ENCODE results near the gene SNAP47. TPM values are rescaled to one million over a fixed set of nuclear protein-coding genes. Genes with fewer than 3 reads are reported as not detected.

Gene SNAP47
- polyA plus RNA-seq, 1 of the 3 experiments (the other 2 are of a cell fraction) = 45.6 TPM

DNA sequence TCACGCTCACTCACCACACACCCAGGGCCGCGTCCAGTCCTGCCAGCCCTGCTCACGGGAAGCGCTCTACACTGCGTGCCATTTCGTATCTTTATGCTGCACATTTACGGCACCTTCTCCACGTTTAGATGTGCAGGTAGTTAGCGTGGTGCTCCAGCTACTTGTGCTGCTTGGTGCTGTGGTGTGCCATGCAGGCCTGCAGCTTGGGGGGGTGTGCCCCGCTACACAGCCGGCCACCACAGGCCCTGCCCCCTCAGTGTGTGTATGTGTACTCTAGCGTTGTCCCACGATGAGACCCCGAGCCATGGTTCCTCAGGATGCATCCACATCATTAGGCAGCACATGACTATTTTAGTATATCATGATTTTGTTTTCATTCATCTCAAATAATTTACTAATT lies 38.3 kb downstream of the SNAP47 start:
- DNase-seq = no peak
- peaks cover 0 to 34% of the 10 kb centered on the region in 2 experiments for H3K36me3 ChIP-seq (replicated peaks in 1 of 2; ENCODE audit: control insufficient read depth in 1 of 2, insufficient read depth in 2 of 2, low read length in 1 of 2)
- ChIA-PET CTCF (interaction anchor here (4.1 kb wide), 1 partner anchor 10 kb away, joined by 29 read pairs; no protein-coding TSS in a partner anchor), POLR2A (no interaction called here)
- H3K9ac ChIP-seq = no peak overlapping the region
- no peaks in the 10 kb centered on the region for H3K9me3 ChIP-seq
- H3K27ac ChIP-seq (ENCODE audit: low read depth in 2 of 2, low read length in 1 of 2) = no peak overlapping the region
- WGBS (ENCODE audit: low lambda C conversion rate) = 94% methylated on average over 14 of the region's 15 CpGs
- no peaks in the 10 kb centered on the region for H4K20me1 ChIP-seq (ENCODE audit: insufficient read depth)
- H2AFZ ChIP-seq (ENCODE audit: low read depth) = no peak overlapping the region
- no peaks in the 10 kb centered on the region for H3K27me3 ChIP-seq (ENCODE audit: insufficient read depth)
- no peaks in the 10 kb centered on the region for H3K9me2 ChIP-seq
- no peaks in the 10 kb centered on the region for H3K79me2 ChIP-seq (ENCODE audit: insufficient read depth)
- no peak overlapping the region for H3K4me2 ChIP-seq
- peaks cover 16% of the 10 kb centered on the region for H3F3A ChIP-seq (replicated peaks; ENCODE audit: insufficient read depth)
- TF ChIP-seq EP300 (IDR thresholded peaks at IDR 0.05; ENCODE audit: borderline replicate concordance in 1 of 2, low read depth in 1 of 2, low read length in 1 of 2) = no peak
- TF ChIP-seq TAF1 (IDR thresholded peaks at IDR 0.05; ENCODE audit: borderline replicate concordance, low read depth, low read length) = no peak
- no peak for TF ChIP-seq FOXJ3 (CRISPR knock-in tag; IDR thresholded peaks at IDR 0.05)
- TF ChIP-seq, protein P1, sequence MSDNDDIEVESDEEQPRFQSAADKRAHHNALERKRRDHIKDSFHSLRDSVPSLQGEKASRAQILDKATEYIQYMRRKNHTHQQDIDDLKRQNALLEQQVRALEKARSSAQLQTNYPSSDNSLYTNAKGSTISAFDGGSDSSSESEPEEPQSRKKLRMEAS (IDR thresholded peaks at IDR 0.05; ENCODE audit: low read depth) = no peak
- TF ChIP-seq, protein P2, sequence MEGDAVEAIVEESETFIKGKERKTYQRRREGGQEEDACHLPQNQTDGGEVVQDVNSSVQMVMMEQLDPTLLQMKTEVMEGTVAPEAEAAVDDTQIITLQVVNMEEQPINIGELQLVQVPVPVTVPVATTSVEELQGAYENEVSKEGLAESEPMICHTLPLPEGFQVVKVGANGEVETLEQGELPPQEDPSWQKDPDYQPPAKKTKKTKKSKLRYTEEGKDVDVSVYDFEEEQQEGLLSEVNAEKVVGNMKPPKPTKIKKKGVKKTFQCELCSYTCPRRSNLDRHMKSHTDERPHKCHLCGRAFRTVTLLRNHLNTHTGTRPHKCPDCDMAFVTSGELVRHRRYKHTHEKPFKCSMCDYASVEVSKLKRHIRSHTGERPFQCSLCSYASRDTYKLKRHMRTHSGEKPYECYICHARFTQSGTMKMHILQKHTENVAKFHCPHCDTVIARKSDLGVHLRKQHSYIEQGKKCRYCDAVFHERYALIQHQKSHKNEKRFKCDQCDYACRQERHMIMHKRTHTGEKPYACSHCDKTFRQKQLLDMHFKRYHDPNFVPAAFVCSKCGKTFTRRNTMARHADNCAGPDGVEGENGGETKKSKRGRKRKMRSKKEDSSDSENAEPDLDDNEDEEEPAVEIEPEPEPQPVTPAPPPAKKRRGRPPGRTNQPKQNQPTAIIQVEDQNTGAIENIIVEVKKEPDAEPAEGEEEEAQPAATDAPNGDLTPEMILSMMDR (IDR thresholded peaks at IDR 0.05) = no peak
- no peak for TF ChIP-seq TCF12 (IDR thresholded peaks at IDR 0.05)
- TF ChIP-seq YY1 (IDR thresholded peaks at IDR 0.05; ENCODE audit: low read depth) = no peak
- no peak for TF ChIP-seq GATA2 (CRISPR knock-in tag; IDR thresholded peaks at IDR 0.05)
- TF ChIP-seq, protein P3, sequence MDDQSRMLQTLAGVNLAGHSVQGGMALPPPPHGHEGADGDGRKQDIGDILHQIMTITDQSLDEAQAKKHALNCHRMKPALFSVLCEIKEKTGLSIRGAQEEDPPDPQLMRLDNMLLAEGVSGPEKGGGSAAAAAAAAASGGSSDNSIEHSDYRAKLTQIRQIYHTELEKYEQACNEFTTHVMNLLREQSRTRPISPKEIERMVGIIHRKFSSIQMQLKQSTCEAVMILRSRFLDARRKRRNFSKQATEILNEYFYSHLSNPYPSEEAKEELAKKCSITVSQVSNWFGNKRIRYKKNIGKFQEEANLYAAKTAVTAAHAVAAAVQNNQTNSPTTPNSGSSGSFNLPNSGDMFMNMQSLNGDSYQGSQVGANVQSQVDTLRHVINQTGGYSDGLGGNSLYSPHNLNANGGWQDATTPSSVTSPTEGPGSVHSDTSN (IDR thresholded peaks at IDR 0.05) = no peak
- peaks cover 3 to 16% of the 10 kb centered on the region in 2 experiments; a peak in 3 of 4 replicates for H3K4me1 ChIP-seq (ENCODE audit: control insufficient read depth in 1 of 2, insufficient read depth in 2 of 2, low read depth in 1 of 2, low read length in 1 of 2)
- H3K4me3 ChIP-seq (ENCODE audit: low read depth in 2 of 2, low read length in 1 of 2) = no peak overlapping the region

DNA sequence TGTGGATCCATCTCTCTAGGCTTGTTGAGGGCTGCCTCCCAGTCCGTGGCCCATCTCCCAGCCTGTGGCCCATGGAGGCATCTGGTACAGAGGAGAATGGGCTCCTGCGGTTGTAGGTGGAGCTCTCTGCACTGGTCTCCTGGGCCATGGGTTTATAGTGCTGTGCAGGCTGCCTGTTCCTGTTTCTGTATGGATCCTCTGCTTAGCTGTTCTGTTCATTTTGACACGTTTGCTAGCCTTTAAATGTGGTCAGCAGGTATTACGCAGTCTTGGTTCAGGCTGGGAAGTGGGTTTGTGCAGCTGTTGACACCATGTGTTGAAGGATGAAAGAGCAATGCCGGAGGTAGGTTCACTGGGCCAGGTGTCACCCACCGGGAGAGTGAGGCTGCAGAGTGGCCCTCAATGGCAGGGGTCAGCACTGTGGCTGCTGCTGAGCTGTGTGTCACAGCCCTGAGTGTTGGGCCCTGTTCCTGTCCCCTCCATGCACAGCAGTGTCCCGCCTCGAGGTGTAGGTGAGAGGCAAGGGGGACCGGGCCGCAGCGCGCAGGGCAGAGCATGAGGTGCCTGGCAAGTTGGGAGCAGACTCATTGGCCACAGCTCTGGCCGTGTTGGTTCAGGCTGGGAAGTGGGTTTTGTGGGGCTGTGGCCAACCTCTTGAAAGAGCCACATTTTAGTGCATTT lies 39.0 kb downstream of the SNAP47 start:
- WGBS (ENCODE audit: low lambda C conversion rate) = 96% methylated on average over 7 of the region's 13 CpGs
- no peaks in the 10 kb centered on the region for H3K79me2 ChIP-seq (ENCODE audit: insufficient read depth)
- H3K9me3 ChIP-seq = no peaks in the 10 kb centered on the region
- no peak overlapping the region for H3K4me3 ChIP-seq (ENCODE audit: low read depth in 2 of 2, low read length in 1 of 2)
- H3K9me2 ChIP-seq = no peaks in the 10 kb centered on the region
- H3K36me3 ChIP-seq (replicated peaks in 1 of 2; ENCODE audit: control insufficient read depth in 1 of 2, insufficient read depth in 2 of 2, low read length in 1 of 2) = peaks cover 0 to 28% of the 10 kb centered on the region in 2 experiments
- H3K27ac ChIP-seq (ENCODE audit: low read depth in 2 of 2, low read length in 1 of 2) = no peak overlapping the region
- no peaks in the 10 kb centered on the region for H3K27me3 ChIP-seq (ENCODE audit: insufficient read depth)
- ChIA-PET POLR2A (no interaction called here), CTCF (interaction anchor here (1.7 to 4.1 kb wide), 2 partner anchors 11 to 171 kb away, joined by 5 to 29 read pairs; no protein-coding TSS in a partner anchor)
- H3F3A ChIP-seq (replicated peaks; ENCODE audit: insufficient read depth) = peaks cover 20% of the 10 kb centered on the region
- no peak overlapping the region for H3K9ac ChIP-seq
- DNase-seq = no peak
- H3K4me1 ChIP-seq (ENCODE audit: control insufficient read depth in 1 of 2, insufficient read depth in 2 of 2, low read depth in 1 of 2, low read length in 1 of 2) = peaks cover 3 to 16% of the 10 kb centered on the region in 2 experiments; a peak in 3 of 4 replicates
- no peak overlapping the region for H2AFZ ChIP-seq (ENCODE audit: low read depth)
- no peak overlapping the region for H3K4me2 ChIP-seq
- no peaks in the 10 kb centered on the region for H4K20me1 ChIP-seq (ENCODE audit: insufficient read depth)
- no peak for TF ChIP-seq MEF2A (IDR thresholded peaks at IDR 0.05; ENCODE audit: borderline replicate concordance, low read depth)
- TF ChIP-seq RXRA (IDR thresholded peaks at IDR 0.05; ENCODE audit: borderline replicate concordance, low read depth) = no peak
- no peak for TF ChIP-seq ELF1 (IDR thresholded peaks at IDR 0.05)
- TF ChIP-seq RFX5 (IDR thresholded peaks at IDR 0.05; ENCODE audit: low read length) = no peak
- no peak for TF ChIP-seq SMC3 (IDR thresholded peaks at IDR 0.05; ENCODE audit: low read depth, low read length)
- TF ChIP-seq, protein P4, sequence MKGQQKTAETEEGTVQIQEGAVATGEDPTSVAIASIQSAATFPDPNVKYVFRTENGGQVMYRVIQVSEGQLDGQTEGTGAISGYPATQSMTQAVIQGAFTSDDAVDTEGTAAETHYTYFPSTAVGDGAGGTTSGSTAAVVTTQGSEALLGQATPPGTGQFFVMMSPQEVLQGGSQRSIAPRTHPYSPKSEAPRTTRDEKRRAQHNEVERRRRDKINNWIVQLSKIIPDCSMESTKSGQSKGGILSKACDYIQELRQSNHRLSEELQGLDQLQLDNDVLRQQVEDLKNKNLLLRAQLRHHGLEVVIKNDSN (IDR thresholded peaks at IDR 0.05; ENCODE audit: borderline replicate concordance, low read depth) = no peak
- TF ChIP-seq EP300 (IDR thresholded peaks at IDR 0.05; ENCODE audit: borderline replicate concordance in 1 of 2, low read depth in 1 of 2, low read length in 1 of 2) = no peak
- TF ChIP-seq, protein P3 (IDR thresholded peaks at IDR 0.05) = no peak
- TF ChIP-seq GATA2 (CRISPR knock-in tag; IDR thresholded peaks at IDR 0.05) = no peak
- TF ChIP-seq, protein P2 (IDR thresholded peaks at IDR 0.05) = no peak
- TF ChIP-seq, protein P5, sequence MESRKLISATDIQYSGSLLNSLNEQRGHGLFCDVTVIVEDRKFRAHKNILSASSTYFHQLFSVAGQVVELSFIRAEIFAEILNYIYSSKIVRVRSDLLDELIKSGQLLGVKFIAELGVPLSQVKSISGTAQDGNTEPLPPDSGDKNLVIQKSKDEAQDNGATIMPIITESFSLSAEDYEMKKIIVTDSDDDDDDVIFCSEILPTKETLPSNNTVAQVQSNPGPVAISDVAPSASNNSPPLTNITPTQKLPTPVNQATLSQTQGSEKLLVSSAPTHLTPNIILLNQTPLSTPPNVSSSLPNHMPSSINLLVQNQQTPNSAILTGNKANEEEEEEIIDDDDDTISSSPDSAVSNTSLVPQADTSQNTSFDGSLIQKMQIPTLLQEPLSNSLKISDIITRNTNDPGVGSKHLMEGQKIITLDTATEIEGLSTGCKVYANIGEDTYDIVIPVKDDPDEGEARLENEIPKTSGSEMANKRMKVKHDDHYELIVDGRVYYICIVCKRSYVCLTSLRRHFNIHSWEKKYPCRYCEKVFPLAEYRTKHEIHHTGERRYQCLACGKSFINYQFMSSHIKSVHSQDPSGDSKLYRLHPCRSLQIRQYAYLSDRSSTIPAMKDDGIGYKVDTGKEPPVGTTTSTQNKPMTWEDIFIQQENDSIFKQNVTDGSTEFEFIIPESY (IDR thresholded peaks at IDR 0.05; ENCODE audit: borderline replicate concordance, low read depth) = no peak
